Cardiac fibroblast (primary cell): Measurements from ENCODE around the gene SESN2.
A peak's percentile ranks its signal among the peaks of the same experiment; 100 is the strongest.

Experiments
- DNase-seq, 2 donors: peaks; one replicate each; pipeline versions ENCODE4 v3.0.0 to v3.0.0-alpha.2; 2010; ENCODE audit warnings: low read depth in 2 of 2
- H3K4me3 ChIP-seq, 2 donors: replicated peaks in 1 of 2; 1 replicate in 1 of 2; 2 replicates in 1 of 2; pipeline ENCODE4 v1.5.1; 2011; ENCODE audit warnings: low read depth in 2 of 2, low read length in 2 of 2, mild to moderate bottlenecking in 2 of 2, moderate library complexity in 1 of 2
- TF ChIP-seq, protein P1 (sequence below): IDR thresholded peaks from one replicate; pipeline ENCODE4 v1.5.1; 2011; ENCODE audit warnings: low read depth, mild to moderate bottlenecking, low read length, inconsistent platforms

Gene SESN2

DNA sequence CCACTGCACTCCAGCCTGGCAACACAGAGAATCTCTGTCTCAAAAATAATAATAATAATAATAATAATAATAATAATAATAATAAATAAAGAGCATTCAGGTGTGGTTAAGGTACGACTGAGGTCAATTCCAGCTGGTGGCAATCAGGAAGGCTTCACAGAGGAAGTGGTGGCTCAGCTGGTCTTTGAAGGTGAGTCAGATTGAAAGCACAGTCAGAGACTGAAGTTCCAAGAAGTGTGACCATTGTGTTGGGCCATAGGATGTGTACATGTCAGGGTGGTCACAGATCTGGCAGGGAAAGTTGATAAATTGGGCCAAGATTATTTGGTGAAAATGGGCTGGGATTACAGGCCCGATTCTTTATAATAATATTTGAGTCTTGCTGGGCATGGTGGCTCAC lies 38.5 kb downstream of the SESN2 start:
- H3K4me3 ChIP-seq, result no peak overlapping the region
- DNase-seq, result no peak
- TF ChIP-seq, protein P1, sequence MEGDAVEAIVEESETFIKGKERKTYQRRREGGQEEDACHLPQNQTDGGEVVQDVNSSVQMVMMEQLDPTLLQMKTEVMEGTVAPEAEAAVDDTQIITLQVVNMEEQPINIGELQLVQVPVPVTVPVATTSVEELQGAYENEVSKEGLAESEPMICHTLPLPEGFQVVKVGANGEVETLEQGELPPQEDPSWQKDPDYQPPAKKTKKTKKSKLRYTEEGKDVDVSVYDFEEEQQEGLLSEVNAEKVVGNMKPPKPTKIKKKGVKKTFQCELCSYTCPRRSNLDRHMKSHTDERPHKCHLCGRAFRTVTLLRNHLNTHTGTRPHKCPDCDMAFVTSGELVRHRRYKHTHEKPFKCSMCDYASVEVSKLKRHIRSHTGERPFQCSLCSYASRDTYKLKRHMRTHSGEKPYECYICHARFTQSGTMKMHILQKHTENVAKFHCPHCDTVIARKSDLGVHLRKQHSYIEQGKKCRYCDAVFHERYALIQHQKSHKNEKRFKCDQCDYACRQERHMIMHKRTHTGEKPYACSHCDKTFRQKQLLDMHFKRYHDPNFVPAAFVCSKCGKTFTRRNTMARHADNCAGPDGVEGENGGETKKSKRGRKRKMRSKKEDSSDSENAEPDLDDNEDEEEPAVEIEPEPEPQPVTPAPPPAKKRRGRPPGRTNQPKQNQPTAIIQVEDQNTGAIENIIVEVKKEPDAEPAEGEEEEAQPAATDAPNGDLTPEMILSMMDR, result no peak

DNA sequence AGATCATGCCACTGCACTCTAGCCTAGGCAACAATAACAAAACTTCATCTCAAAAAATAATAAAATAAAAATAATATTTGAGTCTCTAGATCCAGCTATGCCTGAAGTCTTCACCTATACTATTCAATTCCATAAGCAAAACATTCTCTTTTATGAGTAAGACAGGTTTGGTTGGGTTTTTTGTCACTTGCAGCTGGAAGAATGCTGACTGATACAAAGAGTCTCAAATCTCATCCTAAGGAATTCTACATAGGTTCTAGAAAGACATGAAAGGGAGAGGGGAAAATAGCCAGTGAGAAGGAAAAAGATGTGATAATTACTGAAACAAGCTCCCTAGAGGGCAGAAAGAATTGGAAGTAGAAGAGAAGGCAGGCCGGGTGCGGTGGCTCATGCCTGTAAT lies 39.1 kb downstream of the SESN2 start:
- no peak overlapping the region for H3K4me3 ChIP-seq
- no peak for DNase-seq
- TF ChIP-seq, protein P1, result no peak

DNA sequence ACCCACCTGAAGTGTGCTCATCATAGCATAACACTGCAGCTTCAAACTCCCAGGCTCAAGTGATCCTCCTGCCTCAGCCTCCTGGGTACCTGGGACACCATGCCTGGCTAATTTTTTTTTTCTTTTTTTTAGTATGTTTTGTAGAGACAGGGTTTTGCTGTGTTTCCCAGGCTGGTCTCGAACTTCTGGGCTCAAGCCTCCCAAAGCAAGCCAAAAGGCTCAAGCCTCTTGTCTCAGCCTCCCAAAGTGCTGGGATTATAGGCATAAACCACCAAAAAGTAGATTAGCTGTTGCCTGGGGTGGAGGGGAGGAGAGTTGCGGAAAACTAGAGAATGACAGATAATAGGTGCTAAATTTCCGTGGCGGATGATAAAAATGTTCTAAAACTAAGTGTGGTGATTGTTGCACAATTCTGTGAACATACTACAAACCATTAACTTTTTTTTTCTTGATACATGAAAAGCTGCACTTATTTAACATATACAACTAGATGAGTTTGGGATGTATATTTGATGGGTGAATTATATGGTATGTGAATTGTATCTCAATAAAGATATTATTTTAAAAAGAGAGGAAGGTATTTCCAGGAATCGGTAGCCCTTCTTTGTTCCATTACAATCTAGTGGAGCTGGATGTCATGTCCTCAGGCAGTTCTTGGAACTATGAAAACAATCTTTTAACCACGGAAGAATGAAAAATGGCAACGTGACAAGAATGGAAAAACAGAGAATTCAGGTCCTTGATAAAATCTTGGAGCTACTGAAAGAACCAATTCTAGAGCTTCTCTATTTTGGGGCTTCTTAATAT lies 42.3 kb downstream of the SESN2 start:
- DNase-seq, result peak in 1 of 2 donors; percentile 46
- TF ChIP-seq, protein P1, result no peak
- no peak overlapping the region for H3K4me3 ChIP-seq

DNA sequence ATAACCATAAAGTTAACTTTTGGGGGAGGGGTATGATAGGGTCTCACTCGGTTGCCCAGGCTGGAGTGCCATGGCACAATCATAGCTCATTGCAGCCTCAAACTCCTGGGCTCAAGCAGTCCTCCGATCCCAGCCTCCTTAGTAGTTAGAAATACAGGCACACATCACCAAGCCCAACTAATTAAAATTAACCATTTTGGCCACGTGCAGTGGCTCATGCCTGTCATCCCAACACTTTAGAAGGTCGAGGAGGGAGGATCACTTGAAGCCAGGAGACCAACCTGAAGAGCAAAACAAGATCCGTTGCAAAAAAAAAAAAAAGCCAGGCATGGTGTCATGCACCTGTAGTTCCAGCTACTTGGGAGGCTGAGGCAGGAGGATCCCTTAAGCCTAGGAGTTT lies 42.9 kb downstream of the SESN2 start:
- no peak overlapping the region for H3K4me3 ChIP-seq
- DNase-seq, result no peak
- TF ChIP-seq, protein P1, result no peak

DNA sequence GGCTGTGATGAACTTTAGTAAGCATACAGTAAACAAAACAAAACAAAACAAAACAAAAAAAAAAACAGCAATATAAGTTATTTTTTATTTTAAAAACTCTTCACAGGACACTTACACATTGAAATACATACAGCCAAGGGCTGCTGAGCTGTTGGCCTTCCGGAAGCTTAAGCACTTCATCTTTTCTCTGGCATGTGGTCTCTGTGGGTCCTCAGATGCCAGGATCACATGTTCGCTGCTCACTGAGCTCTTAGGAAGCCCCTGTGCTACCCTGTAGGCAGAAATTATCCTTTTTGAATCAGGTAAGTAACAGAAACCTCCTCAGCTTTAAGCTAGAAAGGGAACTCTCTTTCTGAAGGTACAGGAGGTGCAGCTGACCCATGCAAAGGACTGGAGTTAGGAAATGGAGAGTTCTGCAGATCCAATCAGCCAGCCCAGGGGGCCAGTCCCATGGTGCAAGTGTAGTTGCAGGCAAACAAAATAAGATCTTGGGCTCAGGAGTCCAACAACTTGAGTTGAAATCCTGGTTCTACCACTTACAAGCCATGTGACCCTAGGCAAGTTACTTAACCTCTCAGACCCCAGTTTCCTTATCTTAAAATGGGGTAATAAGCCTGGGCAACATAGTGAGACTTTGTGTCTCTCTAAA lies 47.1 kb downstream of the SESN2 start:
- no peak for DNase-seq
- no peak overlapping the region for H3K4me3 ChIP-seq
- TF ChIP-seq, protein P1, result no peak

DNA sequence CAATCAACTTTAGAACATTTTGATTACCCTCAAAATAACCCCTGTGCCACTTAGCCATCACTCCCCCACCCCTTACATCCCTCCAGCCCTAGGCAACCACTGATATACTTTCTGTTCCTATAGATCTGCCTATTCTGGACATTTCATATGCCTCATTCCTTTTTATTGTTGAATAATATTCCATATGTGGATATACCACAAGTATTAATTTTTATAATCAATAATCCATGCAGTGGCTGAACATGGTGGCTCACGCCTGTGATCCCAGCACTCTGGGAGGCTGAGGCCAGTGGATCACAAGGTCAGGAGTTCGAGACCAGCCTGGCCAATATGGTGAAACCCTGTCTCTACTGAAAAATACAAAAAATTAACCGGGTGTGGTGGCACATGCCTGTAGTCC lies 49.4 kb downstream of the SESN2 start:
- TF ChIP-seq, protein P1, result no peak
- no peak for DNase-seq
- no peak overlapping the region for H3K4me3 ChIP-seq
